HCT116 (cell line): ENCODE data around the gene SHH. TPM values are rescaled to one million over a fixed set of nuclear protein-coding genes. Genes with fewer than 3 reads are reported as not detected.

Experiments used
- ATAC-seq: fragments of 200-7000 bp; cut with Tn5 transposase; 2 replicates; pipeline ENCODE4 v1.9.1; 2020; ENCODE audit warnings: mild to moderate bottlenecking, moderate library complexity
- BruUV-seq: library from RNA; stranded (reverse); fragments of 400-500 nt; replicated peaks from 2 replicates; lab custom pipeline; 2021; lab: Mats Ljungman, UMichigan
- CTCF ChIA-PET: fragments of 300-600 bp; sonication (Branson Sonifier 250); formaldehyde crosslinking; loops from one replicate; lab custom pipeline; 2021; ENCODE audit warnings: antibody characterized with exemption; lab: Charles Lee
- POLR2A ChIA-PET: fragments of 300-600, 350-600 bp; sonication (Branson Sonifier 250); formaldehyde crosslinking; loops from one replicate; lab custom pipeline; 2021; ENCODE audit warnings: antibody characterized with exemption; lab: Charles Lee
- RAD21 ChIA-PET, 2 experiments: fragments of 300-600 bp; sonication (Branson Sonifier 250); formaldehyde crosslinking; loops; one replicate each; lab custom pipeline; 2023; ENCODE audit warnings: low total read pairs in 2 of 2; ENCODE audit not compliant: uncharacterized antibody in 2 of 2, unreplicated experiment in 2 of 2, low non-redundant PET in 1 of 2; lab: Charles Lee
- DNase-seq: peaks from one replicate; pipeline ENCODE4 v3.0.0-alpha.2; 2010; ENCODE audit warnings: low read depth, low spot score
- H2AFZ ChIP-seq: fragments of 200-600 bp; shearing (Covaris generic), sonication (generic); 2 replicates; pipeline ENCODE4 v1.6.1; 2017; ENCODE audit warnings: low read depth, mixed run types, mixed read lengths, antibody characterized with exemption, low read length; ENCODE audit not compliant: poor library complexity, severe bottlenecking
- H3K27ac ChIP-seq: 2 replicates; pipeline ENCODE4 v1.5.1; 2012; ENCODE audit warnings: low read depth, low read length
- H3K27me3 ChIP-seq: fragments of 200-600 bp; sonication (generic); 2 replicates; pipeline ENCODE4 v1.6.1; 2016; ENCODE audit warnings: mixed run types, low read length, mixed read lengths; ENCODE audit not compliant: insufficient read depth
- H3K36me3 ChIP-seq, 2 experiments: fragments of 200-500 bp in 1 of 2; fragments of 200-600 bp in 1 of 2; sonication (Bioruptor generic) in 1 of 2; sonication (generic) in 1 of 2; 2 replicates each; pipeline versions ENCODE4 v1.5.1 to v1.6.1; 2014 to 2016; ENCODE audit warnings: low read length in 2 of 2, inconsistent platforms in 1 of 2, mixed read lengths in 1 of 2, mixed run types in 1 of 2; ENCODE audit not compliant: insufficient read depth in 2 of 2, control insufficient read depth in 1 of 2
- H3K4me1 ChIP-seq, 2 experiments: fragments of 200-600 bp in 1 of 2; sonication (generic) in 1 of 2; 2 replicates each; pipeline versions ENCODE4 v1.5.1 to v1.6.1; 2012 to 2017; ENCODE audit warnings: low read length in 2 of 2, inconsistent platforms in 1 of 2, mild to moderate bottlenecking in 1 of 2, mixed read lengths in 1 of 2, mixed run types in 1 of 2, moderate library complexity in 1 of 2; ENCODE audit not compliant: insufficient read depth in 2 of 2, control insufficient read depth in 1 of 2
- H3K4me2 ChIP-seq: fragments of 200-600 bp; sonication (generic); 2 replicates; pipeline ENCODE4 v1.6.1; 2017; ENCODE audit warnings: mixed run types, low read length, mixed read lengths
- H3K4me3 ChIP-seq, 2 experiments: fragments of 200-600 bp in 1 of 2; sonication (generic) in 1 of 2; replicated peaks in 1 of 2; 2 replicates each; pipeline ENCODE4 v1.5.1; 2011 to 2016; ENCODE audit warnings: low read length in 2 of 2, control low read depth in 1 of 2, low read depth in 1 of 2, mild to moderate bottlenecking in 1 of 2, mixed read lengths in 1 of 2, mixed run types in 1 of 2
- H3K79me2 ChIP-seq: fragments of 200-600 bp; sonication (generic); 2 replicates; pipeline ENCODE4 v1.6.1; 2017; ENCODE audit warnings: mild to moderate bottlenecking, mixed run types, low read length, moderate library complexity, mixed read lengths; ENCODE audit not compliant: insufficient read depth
- H3K9ac ChIP-seq: fragments of 200-600 bp; sonication (generic); 2 replicates; pipeline ENCODE4 v1.6.1; 2016; ENCODE audit warnings: low read length, mixed read lengths
- H3K9me2 ChIP-seq: fragments of 200-600 bp; sonication (generic), shearing (Covaris generic); 2 replicates; pipeline ENCODE4 v1.6.1; 2017; ENCODE audit warnings: mixed run types, mild to moderate bottlenecking, moderate library complexity; ENCODE audit not compliant: insufficient read depth
- H3K9me3 ChIP-seq, 2 experiments: fragments of 200-500 bp in 1 of 2; fragments of 200-600 bp in 1 of 2; sonication (Bioruptor generic) in 1 of 2; sonication (generic) in 1 of 2; 2 replicates each; pipeline ENCODE4 v1.6.1; 2014 to 2017; ENCODE audit warnings: low read length in 2 of 2, mixed read lengths in 2 of 2, inconsistent platforms in 1 of 2, low read depth in 1 of 2, mild to moderate bottlenecking in 1 of 2, mixed run types in 1 of 2, moderate library complexity in 1 of 2; ENCODE audit not compliant: control insufficient read depth in 1 of 2, insufficient read depth in 1 of 2
- H4K20me1 ChIP-seq: fragments of 200-600 bp; sonication (generic), shearing (Covaris generic); 2 replicates; pipeline ENCODE4 v1.6.1; 2017; ENCODE audit warnings: mixed run types, mild to moderate bottlenecking, moderate library complexity; ENCODE audit not compliant: insufficient read depth
- EZH2 ChIP-seq: fragments of 200-600 bp; sonication (generic); IDR thresholded peaks from 2 replicates; pipeline ENCODE4 v1.6.1; 2017; ENCODE audit warnings: antibody characterized with exemption, mixed run types
- JUND ChIP-seq: IDR thresholded peaks from 2 replicates; pipeline ENCODE4 v1.6.1; 2012
- POLR2A ChIP-seq: IDR thresholded peaks from 2 replicates; pipeline ENCODE4 v1.7.0; 2011; ENCODE audit warnings: borderline replicate concordance; ENCODE audit not compliant: insufficient read depth, insufficient read length; ENCODE audit errors: extremely low read depth
- SP1 ChIP-seq: IDR thresholded peaks from 2 replicates; pipeline ENCODE4 v1.6.1; 2012; ENCODE audit warnings: low read depth
- SRF ChIP-seq: IDR thresholded peaks from 2 replicates; pipeline ENCODE4 v1.6.1; 2012; ENCODE audit warnings: low read depth
- intact Hi-C: fragments of 100-400 bp; cut with micrococcal nuclease; formaldehyde crosslinking; loops from 2 replicates; pipeline ENCODE4 v1.10.0; 2022
- total RNA-seq: library from RNA; stranded (reverse); gene quantifications from one replicate; pipeline ENCODE4 v1.2.1, GENCODE V29; 2021; ENCODE audit not compliant: unreplicated experiment
- TF ChIP-seq, protein P1 (sequence below): IDR thresholded peaks from 2 replicates; pipeline ENCODE4 v1.6.1; 2012; ENCODE audit warnings: low read depth
- TF ChIP-seq, protein P2 (sequence below): IDR thresholded peaks from 2 replicates; pipeline ENCODE4 v1.6.1; 2011; ENCODE audit warnings: mild to moderate bottlenecking, low read length, moderate library complexity; ENCODE audit not compliant: insufficient replicate concordance; ENCODE audit errors: extremely low read depth

The SHH gene
- total RNA-seq, 1 experiment from 2014 or later = 0.32 TPM

DNA sequence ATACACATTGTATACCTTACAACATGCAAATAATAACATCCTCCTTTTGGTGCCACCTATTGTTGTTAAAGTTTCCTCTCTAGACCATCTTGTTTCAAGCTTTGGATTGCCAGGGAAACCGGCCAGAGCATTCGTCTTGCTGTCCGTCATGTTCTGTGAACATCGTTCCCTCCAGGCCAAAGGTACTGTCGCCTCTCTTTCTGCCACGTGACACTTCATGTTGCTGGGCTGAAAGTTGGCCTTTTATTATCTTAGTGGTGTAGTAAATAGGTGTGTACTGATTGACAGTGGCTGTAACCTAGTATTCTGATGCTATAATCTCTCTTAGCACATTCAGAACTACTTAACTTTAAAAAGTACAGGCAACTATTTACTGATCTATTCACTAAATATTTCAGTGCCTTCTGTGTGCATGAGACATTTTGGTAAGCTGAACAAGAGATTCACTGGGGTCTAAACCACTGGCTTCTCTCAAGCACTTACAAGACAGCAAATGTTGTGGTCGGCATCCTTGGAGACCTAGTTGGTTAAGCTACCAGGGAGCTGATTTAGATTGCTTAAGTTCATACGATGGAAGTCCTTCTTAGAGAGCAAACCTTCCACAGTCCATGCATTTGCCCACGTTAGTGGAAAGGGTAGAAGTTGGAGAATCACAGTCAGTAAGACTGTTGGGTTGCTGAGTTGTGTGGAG, 52.4 kb downstream of the SHH start:
- Histone ChIP-seq H3K27me3 (no peaks in the 10 kb centered on the region), H3K4me3 (no peak overlapping the region), H3K9me2 (no peaks in the 10 kb centered on the region), H3K9me3 (no peaks in the 10 kb centered on the region), H3K79me2 (peaks cover 58% of the 10 kb centered on the region), H3K27ac (no peak overlapping the region), H3K9ac (no peak overlapping the region), H4K20me1 (no peaks in the 10 kb centered on the region; the same call in none of the 2 replicates), H3K36me3 (no peaks in the 10 kb centered on the region; a peak in 2 of 4 replicates), H3K4me2 (no peak overlapping the region), H3K4me1 (no peaks in the 10 kb centered on the region), H2AFZ (no peak overlapping the region)
- BruUV-seq = no TSS peak
- no peak for TF ChIP-seq SRF
- TF ChIP-seq, protein P1, sequence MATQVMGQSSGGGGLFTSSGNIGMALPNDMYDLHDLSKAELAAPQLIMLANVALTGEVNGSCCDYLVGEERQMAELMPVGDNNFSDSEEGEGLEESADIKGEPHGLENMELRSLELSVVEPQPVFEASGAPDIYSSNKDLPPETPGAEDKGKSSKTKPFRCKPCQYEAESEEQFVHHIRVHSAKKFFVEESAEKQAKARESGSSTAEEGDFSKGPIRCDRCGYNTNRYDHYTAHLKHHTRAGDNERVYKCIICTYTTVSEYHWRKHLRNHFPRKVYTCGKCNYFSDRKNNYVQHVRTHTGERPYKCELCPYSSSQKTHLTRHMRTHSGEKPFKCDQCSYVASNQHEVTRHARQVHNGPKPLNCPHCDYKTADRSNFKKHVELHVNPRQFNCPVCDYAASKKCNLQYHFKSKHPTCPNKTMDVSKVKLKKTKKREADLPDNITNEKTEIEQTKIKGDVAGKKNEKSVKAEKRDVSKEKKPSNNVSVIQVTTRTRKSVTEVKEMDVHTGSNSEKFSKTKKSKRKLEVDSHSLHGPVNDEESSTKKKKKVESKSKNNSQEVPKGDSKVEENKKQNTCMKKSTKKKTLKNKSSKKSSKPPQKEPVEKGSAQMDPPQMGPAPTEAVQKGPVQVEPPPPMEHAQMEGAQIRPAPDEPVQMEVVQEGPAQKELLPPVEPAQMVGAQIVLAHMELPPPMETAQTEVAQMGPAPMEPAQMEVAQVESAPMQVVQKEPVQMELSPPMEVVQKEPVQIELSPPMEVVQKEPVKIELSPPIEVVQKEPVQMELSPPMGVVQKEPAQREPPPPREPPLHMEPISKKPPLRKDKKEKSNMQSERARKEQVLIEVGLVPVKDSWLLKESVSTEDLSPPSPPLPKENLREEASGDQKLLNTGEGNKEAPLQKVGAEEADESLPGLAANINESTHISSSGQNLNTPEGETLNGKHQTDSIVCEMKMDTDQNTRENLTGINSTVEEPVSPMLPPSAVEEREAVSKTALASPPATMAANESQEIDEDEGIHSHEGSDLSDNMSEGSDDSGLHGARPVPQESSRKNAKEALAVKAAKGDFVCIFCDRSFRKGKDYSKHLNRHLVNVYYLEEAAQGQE = no peak
- TF ChIP-seq, protein P2, sequence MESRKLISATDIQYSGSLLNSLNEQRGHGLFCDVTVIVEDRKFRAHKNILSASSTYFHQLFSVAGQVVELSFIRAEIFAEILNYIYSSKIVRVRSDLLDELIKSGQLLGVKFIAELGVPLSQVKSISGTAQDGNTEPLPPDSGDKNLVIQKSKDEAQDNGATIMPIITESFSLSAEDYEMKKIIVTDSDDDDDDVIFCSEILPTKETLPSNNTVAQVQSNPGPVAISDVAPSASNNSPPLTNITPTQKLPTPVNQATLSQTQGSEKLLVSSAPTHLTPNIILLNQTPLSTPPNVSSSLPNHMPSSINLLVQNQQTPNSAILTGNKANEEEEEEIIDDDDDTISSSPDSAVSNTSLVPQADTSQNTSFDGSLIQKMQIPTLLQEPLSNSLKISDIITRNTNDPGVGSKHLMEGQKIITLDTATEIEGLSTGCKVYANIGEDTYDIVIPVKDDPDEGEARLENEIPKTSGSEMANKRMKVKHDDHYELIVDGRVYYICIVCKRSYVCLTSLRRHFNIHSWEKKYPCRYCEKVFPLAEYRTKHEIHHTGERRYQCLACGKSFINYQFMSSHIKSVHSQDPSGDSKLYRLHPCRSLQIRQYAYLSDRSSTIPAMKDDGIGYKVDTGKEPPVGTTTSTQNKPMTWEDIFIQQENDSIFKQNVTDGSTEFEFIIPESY = no peak
- TF ChIP-seq POLR2A = no peak
- no peak for TF ChIP-seq SP1
- no peak for TF ChIP-seq JUND
- no peak for TF ChIP-seq EZH2
- no peak for ATAC-seq
- POLR2A ChIA-PET = no interaction called here
- CTCF ChIA-PET = no interaction called here
- DNase-seq = no peak
- RAD21 ChIA-PET = no interaction called here
- intact Hi-C loops = no loop called here
